ENCODE data around the gene KCNK7.
A peak's percentile ranks its signal among the peaks of the same experiment; 100 is the strongest.

KCNK7 gene

GRCh38 chr11:65611028-65611757 is 15.6 kb upstream of the KCNK7 start:
- no peak for DNase-seq (ENCODE audit: low spot score)

GRCh38 chr11:65610404-65610803 is 14.8 kb upstream of the KCNK7 start:
- no peak for DNase-seq (ENCODE audit: low spot score)

- DNase-seq (ENCODE audit: low spot score) = no peak
These were observed 14.1 kb upstream of the KCNK7 start for GRCh38 chr11:65609665-65610064.

GRCh38 chr11:65609229-65609628 is 13.6 kb upstream of the KCNK7 start:
- DNase-seq (ENCODE audit: low spot score) = no peak

GRCh38 chr11:65607614-65608426 is 12.2 kb upstream of the KCNK7 start:
- DNase-seq (ENCODE audit: low spot score) = no peak

GRCh38 chr11:65606876-65607613 is 11.4 kb upstream of the KCNK7 start:
- peak; percentile 72 for DNase-seq (ENCODE audit: low spot score)

GRCh38 chr11:65604258-65604657 is 8.7 kb upstream of the KCNK7 start:
- DNase-seq (ENCODE audit: low spot score) = no peak

GRCh38 chr11:65599955-65600246 is 4.3 kb upstream of the KCNK7 start:
- no peak for DNase-seq (ENCODE audit: low spot score)

- no peak for DNase-seq (ENCODE audit: low spot score)
These were observed 3.8 kb upstream of the KCNK7 start for GRCh38 chr11:65599216-65599954.

- DNase-seq (ENCODE audit: low spot score) = no peak
These were observed 2.7 kb upstream of the KCNK7 start for GRCh38 chr11:65598258-65598699.

- DNase-seq (ENCODE audit: low spot score) = no peak
These were observed 920 bp upstream of the KCNK7 start for GRCh38 chr11:65596520-65596919.

- DNase-seq (ENCODE audit: low spot score) = no peak
These were observed 469 bp downstream of the KCNK7 start for GRCh38 chr11:65595131-65595530.

GRCh38 chr11:65593518-65594414 is 1.8 kb downstream of the KCNK7 start:
- DNase-seq (ENCODE audit: low spot score) = no peak

- DNase-seq (ENCODE audit: low spot score) = no peak
These were observed 2.6 kb downstream of the KCNK7 start for GRCh38 chr11:65592858-65593517.

- DNase-seq (ENCODE audit: low spot score) = no peak
These were observed 3.4 kb downstream of the KCNK7 start for GRCh38 chr11:65591939-65592857.

- DNase-seq (ENCODE audit: low spot score) = no peak
These were observed 5.3 kb downstream of the KCNK7 start for GRCh38 chr11:65590240-65590738.

GRCh38 chr11:65589444-65590239 is 6.0 kb downstream of the KCNK7 start:
- DNase-seq (ENCODE audit: low spot score) = no peak

All from COLO829 (cell line).